Activated CD4-positive, alpha-beta T cell treated with anti-CD3 and anti-CD28 coated beads, Interleukin-2, amount 10 ng/mL, durations not matched to agents 7 days and 5 days (primary cell): ENCODE measurements around the gene PON1. TPM values are rescaled to one million over a fixed set of nuclear protein-coding genes. Genes with fewer than 3 reads are reported as not detected.

ENCODE experiments used
- CTCF ChIA-PET: fragments of 350-600 bp; sonication (Branson Sonifier 250); formaldehyde crosslinking; loops from one replicate; lab custom pipeline; 2021; ENCODE audit warnings: antibody characterized with exemption; lab: Charles Lee
- POLR2A ChIA-PET: fragments of 350-600 bp; sonication (Branson Sonifier 250); formaldehyde crosslinking; loops from one replicate; lab custom pipeline; 2021; ENCODE audit warnings: antibody characterized with exemption; lab: Charles Lee
- DNase-seq: peaks from one replicate; pipeline ENCODE4 v3.0.0-alpha.2; 2020
- H3K27ac Mint-ChIP-seq: one replicate; pipeline ENCODE4 v1.8.0; 2021; ENCODE audit warnings: mild to moderate bottlenecking, moderate library complexity, mixed read lengths
- H3K27me3 Mint-ChIP-seq: one replicate; pipeline ENCODE4 v1.8.0; 2021; ENCODE audit warnings: mixed read lengths
- H3K36me3 Mint-ChIP-seq: one replicate; pipeline ENCODE4 v1.8.0; 2021; ENCODE audit warnings: low read depth, mixed read lengths
- H3K4me1 Mint-ChIP-seq: one replicate; pipeline ENCODE4 v1.8.0; 2021; ENCODE audit warnings: mixed read lengths
- H3K4me3 Mint-ChIP-seq: one replicate; pipeline ENCODE4 v1.8.0; 2021; ENCODE audit warnings: mild to moderate bottlenecking, moderate library complexity, mixed read lengths
- H3K9me3 Mint-ChIP-seq: one replicate; pipeline ENCODE4 v1.8.0; 2021; ENCODE audit warnings: mixed read lengths
- total RNA-seq, 2 experiments: library from RNA; stranded (reverse); gene quantifications; one replicate each; pipeline ENCODE4 v1.2.3, GENCODE V29; 2021

PON1 gene
- total RNA-seq, 2 experiments from 2014 or later: not detected

DNA sequence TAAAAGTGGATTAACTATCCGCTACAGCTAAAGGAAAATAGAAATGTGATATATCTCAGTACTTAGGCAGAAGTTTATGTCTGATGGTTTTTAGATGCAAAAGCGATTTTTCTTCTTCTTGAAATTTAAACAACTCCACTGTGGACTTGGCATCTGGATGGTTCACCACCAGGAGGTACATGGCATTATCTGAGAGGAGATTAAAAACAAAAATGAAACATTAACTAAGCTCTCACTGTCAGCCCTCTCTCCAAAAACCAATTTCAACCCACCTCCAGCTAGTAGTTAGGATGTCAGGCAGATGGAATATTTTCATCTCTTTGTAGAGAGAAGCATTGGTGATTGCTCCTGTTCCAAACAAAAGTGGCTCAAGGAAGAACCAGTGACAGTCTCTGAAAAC is 12.9 kb downstream of the PON1 start:
- ChIA-PET CTCF (interaction anchor here (1.8 kb wide), 1 partner anchor 9 kb away, joined by 3 read pairs; no protein-coding TSS in a partner anchor), POLR2A (no interaction called here)
- no peak for DNase-seq
- no peaks in the 10 kb centered on the region for H3K4me1 Mint-ChIP-seq
- H3K4me3 Mint-ChIP-seq: no peak overlapping the region
- H3K36me3 Mint-ChIP-seq: no peaks in the 10 kb centered on the region
- peaks cover 4% of the 10 kb centered on the region for H3K27me3 Mint-ChIP-seq
- H3K27ac Mint-ChIP-seq: no peak overlapping the region
- no peaks in the 10 kb centered on the region for H3K9me3 Mint-ChIP-seq

GRCh38 chr7:95309951-95310350 is 14.4 kb downstream of the PON1 start:
- ChIA-PET POLR2A (no interaction called here), CTCF (interaction anchor here (1.8 kb wide), 1 partner anchor 11 kb away, joined by 3 read pairs; no protein-coding TSS in a partner anchor)
- H3K4me1 Mint-ChIP-seq: no peaks in the 10 kb centered on the region

GRCh38 chr7:95304990-95305389 is 19.3 kb downstream of the PON1 start:
- H3K27ac Mint-ChIP-seq: no peak overlapping the region
- H3K36me3 Mint-ChIP-seq: no peaks in the 10 kb centered on the region
- no peak for DNase-seq
- POLR2A ChIA-PET: no interaction called here
- H3K4me3 Mint-ChIP-seq: no peak overlapping the region
- H3K4me1 Mint-ChIP-seq: no peaks in the 10 kb centered on the region
- CTCF ChIA-PET: no interaction called here
- H3K9me3 Mint-ChIP-seq: no peaks in the 10 kb centered on the region
- H3K27me3 Mint-ChIP-seq: peaks cover 5% of the 10 kb centered on the region

More at GRCh38 chr7:95309951-95310350, 14.4 kb downstream of the PON1 start:
- H3K9me3 Mint-ChIP-seq: no peaks in the 10 kb centered on the region
- H3K27me3 Mint-ChIP-seq: peaks cover 5% of the 10 kb centered on the region
- DNase-seq: no peak
- H3K4me3 Mint-ChIP-seq: no peak overlapping the region
- no peaks in the 10 kb centered on the region for H3K36me3 Mint-ChIP-seq
- no peak overlapping the region for H3K27ac Mint-ChIP-seq

- DNase-seq: no peak
- Mint-ChIP-seq H3K4me1 (no peaks in the 10 kb centered on the region), H3K4me3 (no peak overlapping the region), H3K27ac (no peak overlapping the region), H3K9me3 (no peaks in the 10 kb centered on the region), H3K27me3 (peaks cover 3% of the 10 kb centered on the region), H3K36me3 (no peaks in the 10 kb centered on the region)
- ChIA-PET CTCF (no interaction called here), POLR2A (no interaction called here)
These were observed 21.1 kb downstream of the PON1 start for GRCh38 chr7:95303013-95303905.

DNA sequence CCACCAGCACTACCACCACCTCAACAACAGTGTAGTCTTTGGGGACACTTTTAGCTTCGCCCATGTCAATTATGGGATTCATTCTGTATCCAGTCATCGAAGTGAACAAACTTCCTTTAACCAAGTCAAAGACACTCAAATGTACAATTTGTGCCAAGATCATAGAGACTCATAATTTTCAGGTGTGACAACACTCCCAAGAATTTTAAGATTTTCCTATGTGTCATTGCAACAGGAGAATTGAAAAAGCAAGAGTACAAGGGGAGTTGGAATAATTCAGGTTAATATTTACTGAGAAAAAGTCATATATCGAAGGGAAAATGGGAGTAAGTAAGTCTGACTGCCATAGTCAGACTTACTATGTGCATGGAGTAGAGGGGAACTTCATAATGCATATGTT is 26.2 kb downstream of the PON1 start:
- DNase-seq: no peak
- H3K36me3 Mint-ChIP-seq: no peaks in the 10 kb centered on the region
- H3K9me3 Mint-ChIP-seq: no peaks in the 10 kb centered on the region
- no peaks in the 10 kb centered on the region for H3K4me1 Mint-ChIP-seq
- POLR2A ChIA-PET: no interaction called here
- peaks cover 2% of the 10 kb centered on the region for H3K27me3 Mint-ChIP-seq
- no peak overlapping the region for H3K4me3 Mint-ChIP-seq
- CTCF ChIA-PET: no interaction called here
- no peak overlapping the region for H3K27ac Mint-ChIP-seq

- POLR2A ChIA-PET: no interaction called here
These were observed 27.3 kb downstream of the PON1 start for GRCh38 chr7:95297041-95297440.

GRCh38 chr7:95296456-95296855 is 27.9 kb downstream of the PON1 start:
- Mint-ChIP-seq H3K27me3 (peaks cover 4% of the 10 kb centered on the region), H3K36me3 (no peaks in the 10 kb centered on the region), H3K27ac (no peak overlapping the region), H3K9me3 (no peaks in the 10 kb centered on the region), H3K4me1 (no peaks in the 10 kb centered on the region), H3K4me3 (no peak overlapping the region)
- ChIA-PET POLR2A (no interaction called here), CTCF (no interaction called here)
- no peak for DNase-seq

More at GRCh38 chr7:95297041-95297440, 27.3 kb downstream of the PON1 start:
- Mint-ChIP-seq H3K36me3 (no peaks in the 10 kb centered on the region), H3K9me3 (no peaks in the 10 kb centered on the region), H3K4me3 (no peak overlapping the region), H3K27ac (no peak overlapping the region), H3K4me1 (no peaks in the 10 kb centered on the region), H3K27me3 (peaks cover 2% of the 10 kb centered on the region)
- DNase-seq: no peak
- CTCF ChIA-PET: no interaction called here

GRCh38 chr7:95295397-95295796 is 28.9 kb downstream of the PON1 start:
- Mint-ChIP-seq H3K4me3 (no peak overlapping the region), H3K27ac (no peak overlapping the region), H3K4me1 (no peaks in the 10 kb centered on the region), H3K36me3 (no peaks in the 10 kb centered on the region), H3K9me3 (no peaks in the 10 kb centered on the region), H3K27me3 (peaks cover 4% of the 10 kb centered on the region)
- DNase-seq: no peak
- ChIA-PET POLR2A (no interaction called here), CTCF (no interaction called here)

GRCh38 chr7:95290166-95290830 is 34.0 kb downstream of the PON1 start:
- H3K36me3 Mint-ChIP-seq: no peaks in the 10 kb centered on the region
- peaks cover 9% of the 10 kb centered on the region for H3K27me3 Mint-ChIP-seq
- H3K4me3 Mint-ChIP-seq: no peak overlapping the region
- H3K4me1 Mint-ChIP-seq: no peaks in the 10 kb centered on the region
- no peak for DNase-seq
- ChIA-PET POLR2A (no interaction called here), CTCF (no interaction called here)
- no peak overlapping the region for H3K27ac Mint-ChIP-seq
- no peaks in the 10 kb centered on the region for H3K9me3 Mint-ChIP-seq

DNA sequence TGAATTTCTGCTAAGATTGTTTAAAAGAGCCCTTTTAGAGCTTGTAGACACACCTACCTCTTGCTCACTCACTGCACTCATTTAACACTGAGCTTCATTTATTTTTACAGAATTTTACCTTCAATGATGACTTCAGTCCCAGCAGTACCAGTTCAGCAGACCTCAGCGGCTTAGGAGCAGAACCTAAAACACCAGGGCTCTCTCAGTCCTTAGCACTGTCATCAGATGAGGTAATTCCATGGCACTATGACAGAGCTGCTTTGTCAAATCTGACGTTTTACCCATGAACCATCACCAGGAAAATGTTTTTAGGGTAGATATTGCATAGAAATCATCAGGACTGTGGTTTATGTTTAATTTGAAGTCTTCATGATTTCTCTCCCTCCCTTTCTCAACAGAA is 38.2 kb downstream of the PON1 start:
- Mint-ChIP-seq H3K4me1 (no peaks in the 10 kb centered on the region), H3K36me3 (no peaks in the 10 kb centered on the region), H3K4me3 (no peak overlapping the region), H3K9me3 (no peaks in the 10 kb centered on the region), H3K27ac (no peak overlapping the region), H3K27me3 (peaks cover 9% of the 10 kb centered on the region)
- CTCF ChIA-PET: no interaction called here
- no peak for DNase-seq
- POLR2A ChIA-PET: no interaction called here

- ChIA-PET CTCF (no interaction called here), POLR2A (no interaction called here)
- H3K27ac Mint-ChIP-seq: no peak overlapping the region
- DNase-seq: no peak
- H3K27me3 Mint-ChIP-seq: peaks cover 9% of the 10 kb centered on the region
- H3K9me3 Mint-ChIP-seq: no peaks in the 10 kb centered on the region
- H3K36me3 Mint-ChIP-seq: no peaks in the 10 kb centered on the region
- H3K4me1 Mint-ChIP-seq: no peaks in the 10 kb centered on the region
- H3K4me3 Mint-ChIP-seq: no peak overlapping the region
These were observed 44.9 kb downstream of the PON1 start for GRCh38 chr7:95279417-95279816.

- H3K9me3 Mint-ChIP-seq: no peaks in the 10 kb centered on the region
These were observed 48.2 kb downstream of the PON1 start for GRCh38 chr7:95276114-95276513.

GRCh38 chr7:95269640-95270039 is 54.7 kb downstream of the PON1 start:
- H3K4me1 Mint-ChIP-seq: no peaks in the 10 kb centered on the region
- CTCF ChIA-PET: no interaction called here
- no peak for DNase-seq

More at GRCh38 chr7:95276114-95276513, 48.2 kb downstream of the PON1 start:
- CTCF ChIA-PET: no interaction called here
- POLR2A ChIA-PET: no interaction called here
- H3K27me3 Mint-ChIP-seq: peaks cover 9% of the 10 kb centered on the region
- no peak overlapping the region for H3K27ac Mint-ChIP-seq
- DNase-seq: no peak
- H3K4me3 Mint-ChIP-seq: no peak overlapping the region
- H3K4me1 Mint-ChIP-seq: no peaks in the 10 kb centered on the region
- no peaks in the 10 kb centered on the region for H3K36me3 Mint-ChIP-seq

More at GRCh38 chr7:95269640-95270039, 54.7 kb downstream of the PON1 start:
- Mint-ChIP-seq H3K27me3 (peaks cover 4% of the 10 kb centered on the region), H3K27ac (no peak overlapping the region), H3K4me3 (no peak overlapping the region), H3K36me3 (no peaks in the 10 kb centered on the region), H3K9me3 (no peaks in the 10 kb centered on the region)
- POLR2A ChIA-PET: interaction anchor here (0.7 kb wide), 1 partner anchor 231 kb away, joined by 6 read pairs; no protein-coding TSS in a partner anchor
